NOMO-1 treated with DMSO at 0.1 percent for 48 hours (cell line): ENCODE data around the gene TPRG1.
A peak's percentile ranks its signal among the peaks of the same experiment; 100 is the strongest.

Experiments
- DNase-seq: peaks from one replicate; lab custom pipeline; 2025; ENCODE audit not compliant: unreplicated experiment; lab: John Stamatoyannopoulos, UW

TPRG1 gene

DNA sequence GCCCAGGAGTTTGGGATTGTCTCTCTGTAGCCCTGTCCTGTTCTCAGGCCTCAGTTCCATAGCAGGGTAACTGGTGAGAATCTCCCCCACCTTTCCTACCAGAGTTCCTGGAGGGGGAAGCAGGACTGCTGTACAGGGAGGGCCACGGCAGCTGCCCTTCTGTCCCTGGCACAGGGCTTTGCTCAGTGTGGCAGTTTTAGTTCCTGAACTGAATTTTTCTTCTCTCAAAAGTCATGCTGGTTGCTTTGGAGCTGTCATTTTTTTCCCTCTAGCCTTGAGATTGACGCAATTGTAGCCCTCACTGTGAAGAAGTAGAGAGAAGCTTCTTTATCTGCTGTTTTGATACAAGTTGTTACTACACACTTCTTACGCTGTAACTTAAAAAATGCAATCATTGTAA, 55.5 kb downstream of the TPRG1 start:
- DNase-seq, result no peak

GRCh38 chr3:189229196-189229828, 57.5 kb downstream of the TPRG1 start:
- DNase-seq, result peak; percentile 67

DNA sequence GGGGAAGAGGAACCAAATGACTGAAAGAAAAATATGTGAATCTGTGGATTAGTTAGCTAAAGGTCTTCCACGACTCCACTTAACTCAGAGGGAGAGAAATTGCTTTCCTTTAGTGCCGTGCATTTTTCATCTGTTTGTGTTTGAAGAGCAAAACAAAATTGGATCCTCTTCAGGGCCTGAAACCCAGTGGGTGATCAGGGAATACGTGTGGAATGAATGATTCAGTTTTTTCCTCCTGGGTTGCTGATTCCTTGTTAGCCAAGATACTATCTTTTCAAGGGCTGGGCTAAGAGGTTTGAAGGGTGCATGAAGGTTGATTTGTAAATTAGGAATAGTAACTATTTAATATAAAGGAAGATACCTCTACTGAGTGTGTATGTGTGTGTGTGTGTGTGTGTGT, 61.0 kb downstream of the TPRG1 start:
- DNase-seq, result no peak

GRCh38 chr3:189233225-189233858, 61.6 kb downstream of the TPRG1 start:
- peak; percentile 31 for DNase-seq

DNA sequence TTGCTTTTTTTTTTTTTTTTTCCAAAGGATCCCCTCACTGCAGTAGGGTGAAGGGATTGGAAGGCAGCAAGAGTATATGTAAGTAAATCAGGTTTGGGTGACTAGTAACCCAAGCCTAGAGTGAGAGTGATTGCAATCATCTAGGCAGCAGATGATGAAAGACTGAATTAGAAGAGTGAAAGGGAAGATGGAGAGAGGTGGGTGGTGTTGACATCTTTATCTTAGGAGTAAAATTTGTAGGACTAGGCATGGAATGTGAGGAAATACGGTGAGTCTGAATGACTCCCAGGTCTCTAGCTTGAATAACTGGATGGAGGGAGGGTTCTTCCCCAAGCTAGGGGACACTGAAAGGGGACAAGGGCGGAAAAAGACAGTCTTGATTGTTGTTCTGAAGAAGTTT, 63.4 kb downstream of the TPRG1 start:
- DNase-seq, result no peak

GRCh38 chr3:189236352-189236751, 64.6 kb downstream of the TPRG1 start:
- DNase-seq, result peak; percentile 77

DNA sequence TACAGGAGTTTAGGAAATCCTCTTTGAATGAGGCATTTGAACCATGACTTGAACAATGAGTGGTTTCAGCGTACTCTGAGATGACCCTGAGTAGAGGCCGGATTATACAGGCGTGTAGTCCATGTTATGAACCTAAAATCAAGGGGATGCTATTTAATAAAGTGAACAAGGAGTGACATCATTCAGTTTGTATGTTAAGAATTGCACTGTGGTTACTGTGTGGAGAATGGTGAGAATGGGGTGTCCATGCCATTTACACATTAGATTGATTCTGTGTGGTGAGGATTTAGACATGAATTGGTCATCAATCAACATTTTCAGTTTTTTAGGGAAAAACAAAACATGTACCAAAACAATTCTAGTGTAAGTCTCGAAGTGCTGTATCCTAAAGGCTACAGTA, 65.8 kb downstream of the TPRG1 start:
- DNase-seq, result no peak

- DNase-seq, result no peak
These were observed 66.3 kb downstream of the TPRG1 start for GRCh38 chr3:189238071-189238470.

- no peak for DNase-seq
These were observed 67.8 kb downstream of the TPRG1 start for GRCh38 chr3:189239616-189240015.

GRCh38 chr3:189249987-189250386, 78.2 kb downstream of the TPRG1 start:
- DNase-seq, result no peak

DNA sequence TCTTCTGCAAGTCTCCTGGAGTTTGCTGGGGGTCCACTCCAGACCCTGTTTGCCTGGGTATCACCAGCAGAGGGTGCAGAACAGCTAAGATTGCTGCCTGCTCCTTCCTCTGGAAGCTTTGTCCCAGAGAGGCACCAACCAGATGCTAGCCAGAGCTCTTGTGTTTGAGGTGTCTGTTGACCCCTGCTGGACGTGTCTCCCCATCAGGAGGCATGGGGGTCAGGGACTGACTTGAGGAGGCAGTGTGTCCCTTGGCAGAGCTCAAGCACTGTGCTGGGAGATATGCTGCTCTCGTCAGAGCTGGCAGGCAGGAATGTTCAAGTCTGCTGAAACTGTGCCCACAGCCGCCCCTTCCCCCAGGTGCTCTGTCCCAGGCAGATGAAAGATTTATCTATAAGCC, 86.5 kb downstream of the TPRG1 start:
- DNase-seq, result no peak

DNA sequence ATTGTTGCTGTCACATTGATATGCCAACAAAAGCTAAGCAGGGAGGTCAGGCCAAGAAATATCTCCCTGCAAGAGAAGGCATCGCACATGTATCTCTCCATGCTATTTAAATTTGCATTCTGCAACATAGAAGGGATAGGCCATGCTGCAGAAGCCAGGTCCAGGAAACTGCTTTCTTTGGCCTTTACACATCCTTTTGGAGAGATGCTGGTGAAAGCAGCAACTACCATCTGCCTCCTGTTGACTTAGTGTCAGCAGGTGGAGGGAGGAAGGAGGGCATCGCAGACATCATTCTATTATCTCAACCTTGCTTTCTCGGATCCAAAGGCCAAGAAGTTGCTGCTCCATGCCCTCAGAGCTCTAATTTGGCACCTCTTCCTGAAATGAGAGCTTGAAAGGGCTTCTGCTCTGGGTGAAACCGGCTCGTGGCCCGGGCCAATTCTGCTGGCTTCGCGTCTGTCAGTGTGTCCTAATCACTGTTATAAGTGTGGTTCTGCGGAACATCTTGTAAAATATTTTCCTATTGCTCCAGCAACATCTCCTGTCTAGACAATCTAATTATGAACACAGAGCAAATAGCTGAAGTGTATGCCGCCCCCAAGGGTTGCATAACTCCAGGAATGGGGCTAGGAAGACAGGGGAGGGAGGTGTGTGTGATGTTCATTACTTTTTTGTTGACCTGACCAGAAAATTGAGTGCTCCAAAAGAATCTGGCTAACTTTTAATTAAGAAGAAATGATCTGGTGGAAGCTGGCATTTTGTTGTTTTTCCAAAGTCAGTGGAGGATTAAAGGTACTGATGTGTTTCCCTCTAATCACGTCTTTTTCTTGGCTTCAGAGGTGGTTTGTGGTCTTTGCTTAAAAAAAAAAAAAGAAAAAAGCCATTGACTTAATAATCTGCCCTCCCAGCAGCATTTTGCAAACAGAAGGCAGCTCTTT, 89.1 kb downstream of the TPRG1 start:
- no peak for DNase-seq

GRCh38 chr3:189262746-189263145, 91.0 kb downstream of the TPRG1 start:
- DNase-seq, result no peak

DNA sequence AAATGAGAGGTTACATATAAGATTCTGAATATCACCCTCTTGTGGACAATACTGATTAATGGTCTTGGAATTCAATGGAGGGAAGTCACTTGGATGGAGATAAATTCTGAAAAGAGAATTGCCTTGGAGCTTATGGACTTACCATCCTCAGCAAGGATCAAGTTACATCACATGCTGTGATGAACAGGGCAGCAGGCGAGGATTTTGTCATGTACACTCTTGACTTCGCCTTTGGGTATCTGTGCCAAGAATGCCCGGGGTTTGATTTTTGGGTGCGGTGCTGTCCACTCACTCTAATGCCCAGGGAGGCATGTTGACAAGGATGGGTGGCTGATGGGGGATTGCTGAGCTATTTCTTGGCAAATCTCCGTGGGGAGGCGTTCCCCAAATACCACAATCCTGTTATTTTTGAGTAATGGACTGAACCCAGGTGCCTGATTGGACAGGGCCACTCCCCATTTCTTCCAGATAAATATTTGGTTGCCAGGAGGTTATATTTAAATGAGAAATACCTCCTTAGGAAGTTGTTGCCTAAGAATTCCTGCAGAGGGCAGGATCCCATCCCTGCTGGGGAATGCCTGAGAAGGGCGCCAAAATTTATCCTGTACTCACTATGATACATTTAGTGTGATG, 96.3 kb downstream of the TPRG1 start:
- no peak for DNase-seq

DNA sequence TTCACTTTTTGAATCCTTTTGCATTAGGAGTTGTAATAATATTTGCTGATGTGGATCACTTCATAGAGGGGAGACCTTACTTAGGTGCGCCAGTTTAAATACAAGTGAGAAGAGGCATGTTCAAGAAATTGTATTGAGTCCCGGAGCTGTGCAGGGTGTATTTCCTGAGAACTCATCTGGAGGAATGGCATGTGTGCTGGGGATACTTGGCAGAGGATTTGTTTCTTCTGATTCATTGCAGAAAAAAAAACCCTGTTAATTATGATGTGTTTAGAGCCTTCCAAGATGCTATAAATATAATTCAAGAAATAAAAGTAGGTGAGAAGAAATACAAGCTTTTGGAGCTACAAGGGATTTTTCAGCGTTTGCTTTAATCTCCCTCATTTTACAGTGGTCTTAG, 97.6 kb downstream of the TPRG1 start:
- DNase-seq, result no peak

GRCh38 chr3:189270248-189270832, 98.6 kb downstream of the TPRG1 start:
- peak; percentile 83 for DNase-seq

GRCh38 chr3:189272500-189273119, 100.8 kb downstream of the TPRG1 start:
- peak; percentile 70 for DNase-seq

DNA sequence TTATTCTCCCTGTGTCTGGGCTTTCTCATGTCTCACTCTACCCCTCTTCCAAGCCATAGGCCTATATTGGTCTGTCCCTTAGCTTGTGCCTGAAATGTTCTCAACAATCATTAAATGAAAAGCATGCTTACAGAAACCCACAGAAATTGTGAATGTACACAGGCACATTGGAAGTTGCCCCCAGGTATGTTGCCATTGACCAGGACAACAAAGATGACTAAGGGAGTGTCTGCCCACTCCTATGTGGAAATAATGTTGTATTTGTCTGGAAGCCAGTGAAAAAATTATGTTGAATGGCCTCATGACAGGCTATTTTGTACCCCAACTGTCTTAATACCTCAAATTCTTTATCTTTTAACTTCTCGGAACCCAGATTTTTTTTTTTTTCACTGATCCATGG, 102.0 kb downstream of the TPRG1 start:
- no peak for DNase-seq

DNA sequence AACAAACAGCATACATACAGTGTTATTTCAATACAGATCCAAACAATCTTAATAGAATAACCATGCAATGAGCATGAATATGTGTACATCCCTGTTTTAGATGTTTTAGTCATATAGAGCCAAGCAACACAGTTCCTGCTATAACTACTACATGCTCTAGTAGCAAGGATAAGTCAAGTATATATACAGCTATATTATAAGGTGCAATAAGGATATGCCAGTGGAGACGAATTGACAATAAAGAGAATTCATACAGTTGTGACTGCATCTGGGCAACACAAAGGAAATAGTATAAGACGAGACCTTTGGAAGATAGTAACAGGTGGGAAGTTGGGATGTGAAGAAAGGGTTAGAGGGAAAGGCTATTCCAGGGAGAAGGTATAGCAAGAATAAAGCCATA, 103.4 kb downstream of the TPRG1 start:
- DNase-seq, result no peak

- peak; percentile 72 for DNase-seq
These were observed 104.1 kb downstream of the TPRG1 start for GRCh38 chr3:189275852-189276251.
